Right atrium auricular region (tissue), 2 donors: ENCODE measurements around the gene LILRA5. TPM values are rescaled to one million over a fixed set of nuclear protein-coding genes. Genes with fewer than 3 reads are reported as not detected.

Source experiments
- DNase-seq: peaks from one replicate; pipeline ENCODE4 v3.0.0-alpha.2; 2019; ENCODE audit warnings: low spot score
- H3K27ac ChIP-seq, 2 donors: fragments of 200-600 bp; sonication (generic); 1 replicate in 1 of 2; 2 replicates in 1 of 2; pipeline ENCODE4 v1.5.1; 2016 to 2019
- H3K27me3 ChIP-seq, 2 donors: fragments of 200-600 bp; sonication (generic); one replicate each; pipeline versions ENCODE4 v1.5.1 to v1.6.0; 2017 to 2019
- H3K36me3 ChIP-seq: fragments of 200-600 bp; sonication (generic); one replicate; pipeline ENCODE4 v1.5.1; 2016
- H3K4me1 ChIP-seq, 2 donors: fragments of 200-600 bp; sonication (generic); one replicate each; pipeline versions ENCODE4 v1.5.1 to v1.6.0; 2017 to 2019
- H3K4me3 ChIP-seq, 2 donors: fragments of 200-600 bp; sonication (generic); 1 replicate in 1 of 2; 2 replicates in 1 of 2; pipeline ENCODE4 v1.5.1; 2017 to 2019; ENCODE audit warnings: mild to moderate bottlenecking in 1 of 2, moderate library complexity in 1 of 2
- H3K9me3 ChIP-seq, 2 donors: fragments of 200-600 bp; sonication (generic); one replicate each; pipeline ENCODE4 v1.5.1; 2019
- CTCF ChIP-seq, 2 donors: fragments of 200-600 bp; sonication (generic); IDR thresholded peaks; one replicate each; pipeline ENCODE4 v1.5.1; 2019; ENCODE audit warnings: antibody characterized with exemption in 2 of 2
- total RNA-seq, 2 donors: library from RNA; depleted of rRNA; stranded (reverse); fragments of >200 nt; gene quantifications; one replicate each; pipeline ENCODE4 v1.1.0, GENCODE V29; 2016

LILRA5 gene
- total RNA-seq, 2 donors from 2014 or later = 0.93 to 3.6 TPM

GRCh38 chr19:54315956-54316355 is 3.0 kb upstream of the LILRA5 start:
- H3K36me3 ChIP-seq = no peaks in the 10 kb centered on the region
- H3K9me3 ChIP-seq = no peaks in the 10 kb centered on the region
- H3K27me3 ChIP-seq = no peaks in the 10 kb centered on the region
- H3K4me1 ChIP-seq = no peaks in the 10 kb centered on the region
- no peak for DNase-seq
- TF ChIP-seq CTCF (IDR thresholded peaks at IDR 0.05) = no peak
- no peak overlapping the region for H3K4me3 ChIP-seq
- H3K27ac ChIP-seq = no peak overlapping the region

GRCh38 chr19:54312011-54312410 is 955 bp downstream of the LILRA5 start:
- no peaks in the 10 kb centered on the region for H3K9me3 ChIP-seq
- H3K4me1 ChIP-seq = no peaks in the 10 kb centered on the region
- H3K4me3 ChIP-seq = no peak overlapping the region
- H3K27ac ChIP-seq = no peak overlapping the region
- no peaks in the 10 kb centered on the region for H3K27me3 ChIP-seq
- no peaks in the 10 kb centered on the region for H3K36me3 ChIP-seq
- TF ChIP-seq CTCF (IDR thresholded peaks at IDR 0.05) = no peak
- no peak for DNase-seq

GRCh38 chr19:54311486-54311885 is 1.5 kb downstream of the LILRA5 start:
- Histone ChIP-seq H3K27ac (no peak overlapping the region), H3K9me3 (no peaks in the 10 kb centered on the region), H3K4me1 (no peaks in the 10 kb centered on the region), H3K4me3 (no peak overlapping the region), H3K36me3 (no peaks in the 10 kb centered on the region), H3K27me3 (no peaks in the 10 kb centered on the region)
- TF ChIP-seq CTCF (IDR thresholded peaks at IDR 0.05) = no peak
- no peak for DNase-seq

- H3K36me3 ChIP-seq = no peaks in the 10 kb centered on the region
- H3K4me1 ChIP-seq = no peaks in the 10 kb centered on the region
- DNase-seq = no peak
- no peak overlapping the region for H3K27ac ChIP-seq
- no peaks in the 10 kb centered on the region for H3K27me3 ChIP-seq
- H3K9me3 ChIP-seq = no peaks in the 10 kb centered on the region
- TF ChIP-seq CTCF (IDR thresholded peaks at IDR 0.05) = no peak
- H3K4me3 ChIP-seq = no peak overlapping the region
These were observed 2.4 kb downstream of the LILRA5 start for GRCh38 chr19:54310543-54310942.

- H3K4me3 ChIP-seq = no peak overlapping the region
- no peak for TF ChIP-seq CTCF (IDR thresholded peaks at IDR 0.05)
- no peaks in the 10 kb centered on the region for H3K27me3 ChIP-seq
These were observed 3.2 kb downstream of the LILRA5 start for GRCh38 chr19:54309811-54310210.

GRCh38 chr19:54307389-54308020 is 5.5 kb downstream of the LILRA5 start:
- no peaks in the 10 kb centered on the region for H3K9me3 ChIP-seq
- H3K27me3 ChIP-seq = no peaks in the 10 kb centered on the region
- no peak for DNase-seq
- no peak overlapping the region for H3K4me3 ChIP-seq
- no peak overlapping the region for H3K27ac ChIP-seq
- TF ChIP-seq CTCF (IDR thresholded peaks at IDR 0.05) = no peak
- H3K36me3 ChIP-seq = no peaks in the 10 kb centered on the region
- H3K4me1 ChIP-seq = no peaks in the 10 kb centered on the region

More at GRCh38 chr19:54309811-54310210, 3.2 kb downstream of the LILRA5 start:
- Histone ChIP-seq H3K27ac (no peak overlapping the region), H3K9me3 (no peaks in the 10 kb centered on the region), H3K36me3 (no peaks in the 10 kb centered on the region), H3K4me1 (no peaks in the 10 kb centered on the region)
- DNase-seq = no peak
